SK-N-SH treated with all-trans-retinoic acid at 6 μM for 48 hours (cell line): ENCODE measurements around the gene MYH14.

ENCODE experiments used
- ARNTL ChIP-seq: fragments of 450-650 bp; formaldehyde crosslinking; IDR thresholded peaks from 2 replicates; pipeline ENCODE4 v1.5.0; 2020; ENCODE audit warnings: low read depth, mild to moderate bottlenecking, moderate library complexity, borderline replicate concordance
- BACH2 ChIP-seq: fragments of 250-450 bp; sonication (Bioruptor Pico); IDR thresholded peaks from 2 replicates; pipeline ENCODE4 v1.9.0; 2021; ENCODE audit warnings: mild to moderate bottlenecking, borderline replicate concordance
- CSDC2 ChIP-seq: fragments of 250-450 bp; sonication (Bioruptor Pico); IDR thresholded peaks from 2 replicates; pipeline ENCODE4 v1.5.0; 2020; ENCODE audit warnings: mild to moderate bottlenecking, moderate library complexity
- PATZ1 ChIP-seq: fragments of 250-450 bp; sonication (Bioruptor Pico); IDR thresholded peaks from 2 replicates; pipeline ENCODE4 v1.8.0; 2020; ENCODE audit warnings: mild to moderate bottlenecking, moderate library complexity, borderline replicate concordance
- RARB ChIP-seq: fragments of 250-450 bp; sonication (Bioruptor Pico); IDR thresholded peaks from 2 replicates; pipeline ENCODE4 v1.8.0; 2021; ENCODE audit warnings: mild to moderate bottlenecking, moderate library complexity
- SNAI2 ChIP-seq: fragments of 250-450 bp; sonication (Bioruptor Pico); IDR thresholded peaks from 2 replicates; pipeline ENCODE4 v1.5.0; 2020; ENCODE audit warnings: mild to moderate bottlenecking, moderate library complexity
- TCF4 ChIP-seq: fragments of 250-450 bp; sonication (Bioruptor Pico); IDR thresholded peaks from 2 replicates; pipeline ENCODE4 v1.8.0; 2021; ENCODE audit warnings: mild to moderate bottlenecking, moderate library complexity, borderline replicate concordance
- TOX ChIP-seq: fragments of 250-450 bp; sonication (Bioruptor Pico); IDR thresholded peaks from 2 replicates; pipeline ENCODE4 v1.8.0; 2021; ENCODE audit warnings: mild to moderate bottlenecking, moderate library complexity, borderline replicate concordance
- ZFP3 ChIP-seq: fragments of 250-450 bp; sonication (Bioruptor Pico); IDR thresholded peaks from 2 replicates; pipeline ENCODE4 v1.5.0; 2020; ENCODE audit warnings: mild to moderate bottlenecking, moderate library complexity
- ZFP30 ChIP-seq: fragments of 450-650 bp; formaldehyde crosslinking; IDR thresholded peaks from 2 replicates; pipeline ENCODE4 v1.5.0; 2022; ENCODE audit warnings: mild to moderate bottlenecking, moderate library complexity
- ZNF8 ChIP-seq: fragments of 450-650 bp; formaldehyde crosslinking; IDR thresholded peaks from 2 replicates; pipeline ENCODE4 v1.5.0; 2020; ENCODE audit warnings: mild to moderate bottlenecking, moderate library complexity
- TF ChIP-seq, protein P1 (sequence below): fragments of 250-450 bp; sonication (Bioruptor Pico); IDR thresholded peaks from 2 replicates; pipeline ENCODE4 v1.5.0; 2020; ENCODE audit warnings: mild to moderate bottlenecking, moderate library complexity
- TF ChIP-seq, protein P2 (sequence below): fragments of 250-450 bp; sonication (Bioruptor Pico); IDR thresholded peaks from 2 replicates; pipeline ENCODE4 v1.5.1; 2020; ENCODE audit warnings: low read depth, mild to moderate bottlenecking, moderate library complexity
- TF ChIP-seq, protein P3 (sequence below): fragments of 250-450 bp; sonication (Bioruptor Pico); IDR thresholded peaks from 2 replicates; pipeline ENCODE4 v1.5.1; 2021; ENCODE audit warnings: mild to moderate bottlenecking, moderate library complexity

GRCh38 chr19:50331221-50331993 is 128.0 kb downstream of the MYH14 start:
- TF ChIP-seq ZFP30 (CRISPR knock-in tag) (no peak), ZFP3 (CRISPR knock-in tag) (no peak), ARNTL (CRISPR knock-in tag) (no peak), CSDC2 (no peak), SNAI2 (CRISPR knock-in tag) (no peak), ZNF8 (no peak), PATZ1 (no peak), TCF4 (no peak), BACH2 (CRISPR knock-in tag) (no peak), TOX (CRISPR knock-in tag) (no peak), RARB (CRISPR knock-in tag) (no peak)
- TF ChIP-seq, protein P1, sequence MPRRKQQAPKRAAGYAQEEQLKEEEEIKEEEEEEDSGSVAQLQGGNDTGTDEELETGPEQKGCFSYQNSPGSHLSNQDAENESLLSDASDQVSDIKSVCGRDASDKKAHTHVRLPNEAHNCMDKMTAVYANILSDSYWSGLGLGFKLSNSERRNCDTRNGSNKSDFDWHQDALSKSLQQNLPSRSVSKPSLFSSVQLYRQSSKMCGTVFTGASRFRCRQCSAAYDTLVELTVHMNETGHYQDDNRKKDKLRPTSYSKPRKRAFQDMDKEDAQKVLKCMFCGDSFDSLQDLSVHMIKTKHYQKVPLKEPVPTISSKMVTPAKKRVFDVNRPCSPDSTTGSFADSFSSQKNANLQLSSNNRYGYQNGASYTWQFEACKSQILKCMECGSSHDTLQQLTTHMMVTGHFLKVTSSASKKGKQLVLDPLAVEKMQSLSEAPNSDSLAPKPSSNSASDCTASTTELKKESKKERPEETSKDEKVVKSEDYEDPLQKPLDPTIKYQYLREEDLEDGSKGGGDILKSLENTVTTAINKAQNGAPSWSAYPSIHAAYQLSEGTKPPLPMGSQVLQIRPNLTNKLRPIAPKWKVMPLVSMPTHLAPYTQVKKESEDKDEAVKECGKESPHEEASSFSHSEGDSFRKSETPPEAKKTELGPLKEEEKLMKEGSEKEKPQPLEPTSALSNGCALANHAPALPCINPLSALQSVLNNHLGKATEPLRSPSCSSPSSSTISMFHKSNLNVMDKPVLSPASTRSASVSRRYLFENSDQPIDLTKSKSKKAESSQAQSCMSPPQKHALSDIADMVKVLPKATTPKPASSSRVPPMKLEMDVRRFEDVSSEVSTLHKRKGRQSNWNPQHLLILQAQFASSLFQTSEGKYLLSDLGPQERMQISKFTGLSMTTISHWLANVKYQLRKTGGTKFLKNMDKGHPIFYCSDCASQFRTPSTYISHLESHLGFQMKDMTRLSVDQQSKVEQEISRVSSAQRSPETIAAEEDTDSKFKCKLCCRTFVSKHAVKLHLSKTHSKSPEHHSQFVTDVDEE (CRISPR knock-in tag): no peak
- TF ChIP-seq, protein P2, sequence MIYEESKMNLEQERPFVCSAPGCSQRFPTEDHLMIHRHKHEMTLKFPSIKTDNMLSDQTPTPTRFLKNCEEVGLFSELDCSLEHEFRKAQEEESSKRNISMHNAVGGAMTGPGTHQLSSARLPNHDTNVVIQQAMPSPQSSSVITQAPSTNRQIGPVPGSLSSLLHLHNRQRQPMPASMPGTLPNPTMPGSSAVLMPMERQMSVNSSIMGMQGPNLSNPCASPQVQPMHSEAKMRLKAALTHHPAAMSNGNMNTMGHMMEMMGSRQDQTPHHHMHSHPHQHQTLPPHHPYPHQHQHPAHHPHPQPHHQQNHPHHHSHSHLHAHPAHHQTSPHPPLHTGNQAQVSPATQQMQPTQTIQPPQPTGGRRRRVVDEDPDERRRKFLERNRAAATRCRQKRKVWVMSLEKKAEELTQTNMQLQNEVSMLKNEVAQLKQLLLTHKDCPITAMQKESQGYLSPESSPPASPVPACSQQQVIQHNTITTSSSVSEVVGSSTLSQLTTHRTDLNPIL: no peak
- TF ChIP-seq, protein P3, sequence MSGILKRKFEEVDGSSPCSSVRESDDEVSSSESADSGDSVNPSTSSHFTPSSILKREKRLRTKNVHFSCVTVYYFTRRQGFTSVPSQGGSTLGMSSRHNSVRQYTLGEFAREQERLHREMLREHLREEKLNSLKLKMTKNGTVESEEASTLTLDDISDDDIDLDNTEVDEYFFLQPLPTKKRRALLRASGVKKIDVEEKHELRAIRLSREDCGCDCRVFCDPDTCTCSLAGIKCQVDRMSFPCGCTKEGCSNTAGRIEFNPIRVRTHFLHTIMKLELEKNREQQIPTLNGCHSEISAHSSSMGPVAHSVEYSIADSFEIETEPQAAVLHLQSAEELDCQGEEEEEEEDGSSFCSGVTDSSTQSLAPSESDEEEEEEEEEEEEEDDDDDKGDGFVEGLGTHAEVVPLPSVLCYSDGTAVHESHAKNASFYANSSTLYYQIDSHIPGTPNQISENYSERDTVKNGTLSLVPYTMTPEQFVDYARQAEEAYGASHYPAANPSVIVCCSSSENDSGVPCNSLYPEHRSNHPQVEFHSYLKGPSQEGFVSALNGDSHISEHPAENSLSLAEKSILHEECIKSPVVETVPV (CRISPR knock-in tag): no peak
